HepG2 (cell line): ENCODE data around the gene SEC31A.

Experiments used
- SP1 ChIP-seq, 2 experiments: fragments of 450-650 bp in 1 of 2; sonication (generic) in 1 of 2; formaldehyde crosslinking in 1 of 2; IDR thresholded peaks; 2 replicates each; pipeline versions ENCODE4 v1.4.0 to v1.6.1; 2016 to 2020; ENCODE audit warnings: missing genetic modification reagents in 1 of 2
- ZNF446 ChIP-seq: sonication (generic); formaldehyde crosslinking; IDR thresholded peaks from 2 replicates; pipeline ENCODE4 v1.5.0; 2020; ENCODE audit warnings: mild to moderate bottlenecking, missing genetic modification reagents
- TF ChIP-seq, protein P1 (sequence below): sonication (generic); formaldehyde crosslinking; IDR thresholded peaks from 2 replicates; pipeline ENCODE4 v1.5.0; 2020; ENCODE audit warnings: mild to moderate bottlenecking, missing genetic modification reagents

DNA sequence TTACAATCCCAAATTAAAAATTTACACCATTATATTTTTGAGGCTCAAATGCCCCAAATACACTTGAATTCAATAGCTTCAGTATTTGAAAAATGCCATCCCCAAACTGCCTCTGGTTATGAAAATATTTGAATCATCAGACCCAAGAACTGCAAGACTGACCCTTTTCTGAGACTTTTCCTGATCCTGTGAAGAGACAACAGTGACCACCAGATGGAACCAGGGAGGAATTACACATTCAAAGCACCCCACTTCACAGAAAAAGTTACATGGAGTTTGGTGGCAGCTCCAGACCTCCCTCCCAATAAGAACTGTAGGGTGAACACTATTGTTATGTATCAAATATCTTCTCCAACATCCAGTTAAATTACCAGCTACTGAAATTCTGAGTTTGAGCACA is 48.4 kb downstream of the SEC31A start:
- TF ChIP-seq, protein P1, sequence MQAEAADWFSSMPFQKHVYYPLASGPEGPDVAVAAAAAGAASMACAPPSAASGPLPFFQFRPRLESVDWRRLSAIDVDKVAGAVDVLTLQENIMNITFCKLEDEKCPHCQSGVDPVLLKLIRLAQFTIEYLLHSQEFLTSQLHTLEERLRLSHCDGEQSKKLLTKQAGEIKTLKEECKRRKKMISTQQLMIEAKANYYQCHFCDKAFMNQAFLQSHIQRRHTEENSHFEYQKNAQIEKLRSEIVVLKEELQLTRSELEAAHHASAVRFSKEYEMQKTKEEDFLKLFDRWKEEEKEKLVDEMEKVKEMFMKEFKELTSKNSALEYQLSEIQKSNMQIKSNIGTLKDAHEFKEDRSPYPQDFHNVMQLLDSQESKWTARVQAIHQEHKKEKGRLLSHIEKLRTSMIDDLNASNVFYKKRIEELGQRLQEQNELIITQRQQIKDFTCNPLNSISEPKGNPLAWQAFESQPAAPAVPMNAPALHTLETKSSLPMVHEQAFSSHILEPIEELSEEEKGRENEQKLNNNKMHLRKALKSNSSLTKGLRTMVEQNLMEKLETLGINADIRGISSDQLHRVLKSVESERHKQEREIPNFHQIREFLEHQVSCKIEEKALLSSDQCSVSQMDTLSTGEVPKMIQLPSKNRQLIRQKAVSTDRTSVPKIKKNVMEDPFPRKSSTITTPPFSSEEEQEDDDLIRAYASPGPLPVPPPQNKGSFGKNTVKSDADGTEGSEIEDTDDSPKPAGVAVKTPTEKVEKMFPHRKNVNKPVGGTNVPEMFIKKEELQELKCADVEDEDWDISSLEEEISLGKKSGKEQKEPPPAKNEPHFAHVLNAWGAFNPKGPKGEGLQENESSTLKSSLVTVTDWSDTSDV: no peak
- TF ChIP-seq ZNF446 (CRISPR knock-in tag) (no peak), SP1 (IDR thresholded peaks at IDR 0.05) (no peak), SP1 (CRISPR knock-in tag; IDR thresholded peaks at IDR 0.05) (no peak)
